IMR-90 (cell line): ENCODE measurements around the gene MAU2. TPM values are rescaled to one million over a fixed set of nuclear protein-coding genes. Genes with fewer than 3 reads are reported as not detected.

Experiments
- ATAC-seq: fragments of 200-7000 bp; cut with Tn5 transposase; 2 replicates; pipeline ENCODE4 v1.9.1; 2020; ENCODE audit warnings: low read depth, mild to moderate bottlenecking, moderate library complexity
- BruUV-seq: library from RNA; stranded (reverse); fragments of 400-500 nt; replicated peaks from 2 replicates; lab custom pipeline; 2021; lab: Mats Ljungman, UMichigan
- CTCF ChIA-PET: fragments of 300-600 bp; formaldehyde crosslinking; extraction: SDS; loops from one replicate; lab custom pipeline; 2021; ENCODE audit warnings: antibody characterized with exemption; lab: Yijun Ruan, JAX
- POLR2A ChIA-PET: fragments of 300-600 bp; sonication (Branson Sonifier 250); formaldehyde crosslinking; loops from one replicate; lab custom pipeline; 2022; ENCODE audit warnings: antibody characterized with exemption; ENCODE audit not compliant: unreplicated experiment; lab: Charles Lee
- DNase-seq: peaks from one replicate; pipeline ENCODE4 v3.0.0; 2013
- H2AFZ ChIP-seq: replicated peaks from 2 replicates; pipeline ENCODE3; 2013; ENCODE audit warnings: low read length, mild to moderate bottlenecking; ENCODE audit not compliant: poor library complexity
- H2AK5ac ChIP-seq: 2 replicates; pipeline ENCODE4 v1.6.1; 2013; ENCODE audit warnings: low read depth, low read length, inconsistent platforms
- H2AK9ac ChIP-seq: replicated peaks from 2 replicates; pipeline ENCODE3; 2013; ENCODE audit warnings: mild to moderate bottlenecking, low read depth, low read length, moderate library complexity; ENCODE audit not compliant: poor library complexity
- H2BK120ac ChIP-seq: 2 replicates; pipeline ENCODE4 v1.6.1; 2013; ENCODE audit warnings: low read depth, low read length, inconsistent platforms
- H2BK15ac ChIP-seq: 3 replicates; pipeline ENCODE4 v1.6.1; 2013; ENCODE audit warnings: low read depth, low read length, inconsistent platforms
- H2BK20ac ChIP-seq: 2 replicates; pipeline ENCODE4 v1.6.1; 2013; ENCODE audit warnings: low read depth, mild to moderate bottlenecking, inconsistent platforms, low read length, moderate library complexity
- H2BK5ac ChIP-seq: 2 replicates; pipeline ENCODE4 v1.6.1; 2013; ENCODE audit warnings: mild to moderate bottlenecking, low read depth, low read length, inconsistent platforms; ENCODE audit not compliant: poor library complexity, severe bottlenecking
- H3K14ac ChIP-seq: replicated peaks from 2 replicates; pipeline ENCODE4 v1.6.1; 2013; ENCODE audit warnings: low read depth, low read length, inconsistent platforms
- H3K18ac ChIP-seq: 2 replicates; pipeline ENCODE4 v1.6.1; 2013; ENCODE audit warnings: low read depth, low read length, control low read depth
- H3K23ac ChIP-seq: 2 replicates; pipeline ENCODE4 v1.6.1; 2013; ENCODE audit warnings: low read depth, low read length, inconsistent platforms
- H3K27ac ChIP-seq: 2 replicates; pipeline ENCODE4 v1.5.1; 2013; ENCODE audit warnings: mild to moderate bottlenecking, control low read depth, low read length; ENCODE audit not compliant: insufficient read depth
- H3K27me3 ChIP-seq: 2 replicates; pipeline ENCODE4 v1.6.1; 2013; ENCODE audit warnings: low read length; ENCODE audit not compliant: control insufficient read depth, insufficient read depth
- H3K36me3 ChIP-seq: 2 replicates; pipeline ENCODE4 v1.6.1; 2013; ENCODE audit warnings: low read length, mixed read lengths; ENCODE audit not compliant: control insufficient read depth, insufficient read depth
- H3K4ac ChIP-seq: 2 replicates; pipeline ENCODE4 v1.6.1; 2013; ENCODE audit warnings: low read depth, low read length, inconsistent platforms
- H3K4me1 ChIP-seq: 2 replicates; pipeline ENCODE4 v1.6.1; 2013; ENCODE audit warnings: low read length, mixed read lengths; ENCODE audit not compliant: control insufficient read depth, insufficient read depth
- H3K4me2 ChIP-seq: 2 replicates; pipeline ENCODE4 v1.6.1; 2013; ENCODE audit warnings: low read depth, mild to moderate bottlenecking, control low read depth, low read length, moderate library complexity
- H3K4me3 ChIP-seq: 2 replicates; pipeline ENCODE4 v1.5.1; 2013; ENCODE audit warnings: low read depth, mild to moderate bottlenecking, control low read depth, low read length, moderate library complexity; ENCODE audit not compliant: insufficient read depth
- H3K56ac ChIP-seq: 2 replicates; pipeline ENCODE4 v1.6.1; 2013; ENCODE audit warnings: low read length, inconsistent platforms; ENCODE audit not compliant: insufficient read depth; ENCODE audit errors: extremely low read depth
- H3K79me1 ChIP-seq, 2 experiments: 2 replicates each; pipeline ENCODE4 v1.6.1; 2013; ENCODE audit warnings: low read length in 2 of 2, inconsistent platforms in 1 of 2, low read depth in 1 of 2
- H3K9ac ChIP-seq: 2 replicates; pipeline ENCODE4 v1.6.1; 2013; ENCODE audit warnings: low read depth, low read length, control low read depth
- H3K9me1 ChIP-seq: 2 replicates; pipeline ENCODE4 v1.6.1; 2013; ENCODE audit warnings: low read length, inconsistent platforms; ENCODE audit not compliant: insufficient read depth
- H3K9me3 ChIP-seq: 2 replicates; pipeline ENCODE4 v1.6.1; 2013; ENCODE audit warnings: low read length; ENCODE audit not compliant: control insufficient read depth, insufficient read depth
- H4K20me1 ChIP-seq: 2 replicates; pipeline ENCODE4 v1.6.1; 2013; ENCODE audit warnings: low read length, inconsistent platforms; ENCODE audit not compliant: insufficient read depth
- H4K5ac ChIP-seq: 2 replicates; pipeline ENCODE4 v1.6.1; 2013; ENCODE audit warnings: mild to moderate bottlenecking, low read depth, low read length, control low read depth
- H4K8ac ChIP-seq, 2 experiments: 2 replicates each; pipeline ENCODE4 v1.6.1; 2013; ENCODE audit warnings: low read depth in 2 of 2, low read length in 2 of 2, control low read depth in 1 of 2, inconsistent platforms in 1 of 2
- H4K91ac ChIP-seq: 2 replicates; pipeline ENCODE4 v1.6.1; 2013; ENCODE audit warnings: low read depth, low read length, inconsistent platforms; ENCODE audit not compliant: insufficient read depth
- CEBPB ChIP-seq: IDR thresholded peaks from 2 replicates; pipeline ENCODE4 v1.6.1; 2012; ENCODE audit warnings: low read depth, low read length, improper control_type of control experiment
- ELK1 ChIP-seq: fragments of 150-350 bp; IDR thresholded peaks from 2 replicates; pipeline ENCODE4 v1.6.1; 2016; ENCODE audit warnings: low read depth, mild to moderate bottlenecking, low read length, moderate library complexity, borderline replicate concordance
- FOS ChIP-seq: fragments of 150-350 bp; IDR thresholded peaks from 2 replicates; pipeline ENCODE4 v1.6.1; 2016; ENCODE audit warnings: low read depth, low read length
- MAFK ChIP-seq: IDR thresholded peaks from 2 replicates; pipeline ENCODE4 v1.6.1; 2012; ENCODE audit warnings: low read depth, low read length, improper control_type of control experiment
- MAZ ChIP-seq: IDR thresholded peaks from 2 replicates; pipeline ENCODE4 v1.6.1; 2012; ENCODE audit warnings: low read depth, mild to moderate bottlenecking, low read length, improper control_type of control experiment, moderate library complexity, borderline replicate concordance
- RCOR1 ChIP-seq: IDR thresholded peaks from 2 replicates; pipeline ENCODE4 v1.6.1; 2012; ENCODE audit warnings: mild to moderate bottlenecking, low read length, improper control_type of control experiment; ENCODE audit not compliant: insufficient replicate concordance
- RFX5 ChIP-seq: IDR thresholded peaks from 2 replicates; pipeline ENCODE4 v1.8.0; 2012; ENCODE audit warnings: low read depth, mild to moderate bottlenecking, low read length, moderate library complexity
- USF2 ChIP-seq: fragments of 150-350 bp; IDR thresholded peaks from 2 replicates; pipeline ENCODE4 v1.6.1; 2017; ENCODE audit warnings: mild to moderate bottlenecking, antibody characterized with exemption, low read length, low read depth
- WGBS, 2 experiments: methylation state at CpG; one replicate each; pipeline versions ENCODE4 v1.1.5 to v1.1.7; 2013; ENCODE audit warnings: missing lambda C conversion rate in 2 of 2; ENCODE audit not compliant: insufficient read length in 1 of 2; ENCODE audit errors: extremely low coverage in 2 of 2; 5-methylcytosine and 5-hydroxymethylcytosine counted together
- dilution Hi-C: fragments of 300-500 bp; cut with HindIII; formaldehyde crosslinking; loops from one replicate; pipeline ENCODE4 v1.14.3; 2018; ENCODE audit warnings: low sequenced_read_pairs; ENCODE audit not compliant: unreplicated experiment
- in situ Hi-C: fragments of 300-500 bp; cut with MboI; formaldehyde crosslinking; loops from 3 replicates; pipeline ENCODE4 v1.14.3; 2019; ENCODE audit warnings: low sequenced_read_pairs, inconsistent platforms, mixed read lengths
- intact Hi-C: fragments of 100-400 bp; cut with micrococcal nuclease; formaldehyde crosslinking; loops from 2 replicates; pipeline ENCODE4 v1.10.0; 2022
- polyA plus RNA-seq, 3 experiments: library from polyadenylated mRNA; depleted of rRNA; stranded (reverse); fragments of >200 nt; gene quantifications; 2 replicates each; pipeline ENCODE4 v1.2.3, GENCODE V29; 2012; ENCODE audit warnings: low replicate concordance in 1 of 3
- total RNA-seq: library from RNA; depleted of rRNA; stranded (reverse); fragments of >200 nt; gene quantifications from 2 replicates; pipeline ENCODE4 v1.2.3, GENCODE V29; 2012

Gene MAU2
- total and polyA plus RNA-seq, 2 of the 4 experiments (the other 2 are of a cell fraction), result 24.6 to 31.1 TPM

- Histone ChIP-seq H2BK120ac (no peak overlapping the region), H3K27me3 (no peaks in the 10 kb centered on the region), H2AK5ac (no peak overlapping the region), H3K4me3 (no peak overlapping the region), H3K56ac (no peak overlapping the region), H3K9ac (no peak overlapping the region), H4K91ac (no peak overlapping the region), H3K4me1 (no peaks in the 10 kb centered on the region), H3K27ac (no peak overlapping the region), H2BK5ac (no peak overlapping the region), H2BK15ac (no peak overlapping the region), H3K23ac (no peak overlapping the region), H3K14ac (no peak overlapping the region), H3K36me3 (peaks cover 73% of the 10 kb centered on the region), H4K20me1 (no peaks in the 10 kb centered on the region), H3K9me1 (no peaks in the 10 kb centered on the region), H2AK9ac (no peak overlapping the region), H3K79me1 (no peaks in the 10 kb centered on the region), H3K18ac (no peak overlapping the region), H2BK20ac (no peak overlapping the region), H2AFZ (no peak overlapping the region), H4K8ac (no peak overlapping the region), H4K5ac (no peak overlapping the region), H3K9me3 (no peaks in the 10 kb centered on the region), H3K4me2 (no peak overlapping the region), H3K4ac (no peak overlapping the region)
- BruUV-seq, result no TSS peak
- in situ Hi-C loops, result no loop called here
- dilution Hi-C loops, result no loop called here
- intact Hi-C loops, result no loop called here
- POLR2A ChIA-PET, result no interaction called here
- CTCF ChIA-PET, result no interaction called here
- DNase-seq (no peak), ATAC-seq (no peak)
- TF ChIP-seq MAFK (no peak), CEBPB (no peak), RCOR1 (no peak), USF2 (no peak), MAZ (no peak), RFX5 (no peak), FOS (no peak), ELK1 (no peak)
- 100% methylated on average over 1 of the region's 5 CpGs; no CpG with 5 or more reads in 1 of the 2 experiments for WGBS, 2 experiments
Measured at GRCh38 chr19:19354007-19354406, 33.4 kb downstream of the MAU2 start.
